ENCODE measurements around the gene SPACDR.

GRCh38 chr7:100418930-100419659 lies 45.0 kb downstream of the SPACDR start:
- no peak for TF ChIP-seq NFRKB (IDR thresholded peaks at IDR 0.05)
- TF ChIP-seq FOXM1 (IDR thresholded peaks at IDR 0.05; ENCODE audit: borderline replicate concordance): no peak
- TF ChIP-seq SP1 (IDR thresholded peaks at IDR 0.05): no peak
- TF ChIP-seq CTBP1 (IDR thresholded peaks at IDR 0.05; ENCODE audit: borderline replicate concordance): no peak

All from HEK293T (cell line).